GM23338 (cell line): ENCODE measurements around the gene OSBPL5. TPM values are rescaled to one million over a fixed set of nuclear protein-coding genes. Genes with fewer than 3 reads are reported as not detected.

ENCODE experiments used
- ATAC-seq: fragments of 200-7000 bp; cut with Tn5 transposase; 3 replicates; pipeline ENCODE4 v1.9.1; 2020
- DNase-seq: peaks from one replicate; pipeline ENCODE4 v3.0.0-alpha.2; 2015; ENCODE audit warnings: low spot score
- H2AFZ ChIP-seq: fragments of 200-600 bp; sonication (generic); 2 replicates; pipeline ENCODE4 v1.8.0; 2016; ENCODE audit warnings: antibody characterized with exemption, mild to moderate bottlenecking, moderate library complexity
- H3F3A ChIP-seq: fragments of 200-600 bp; sonication (generic); replicated peaks from 2 replicates; pipeline ENCODE4 v1.8.0; 2017; ENCODE audit warnings: antibody characterized with exemption, mixed run types, low read depth
- H3K27ac ChIP-seq: fragments of 200-600 bp; sonication (generic); 2 replicates; pipeline ENCODE4 v1.6.1; 2016; ENCODE audit warnings: low read depth
- H3K27me3 ChIP-seq: fragments of 200-600 bp; sonication (generic); 2 replicates; pipeline ENCODE4 v1.8.0; 2016; ENCODE audit warnings: mild to moderate bottlenecking, mixed run types, moderate library complexity; ENCODE audit not compliant: insufficient read depth
- H3K36me3 ChIP-seq: fragments of 200-600 bp; sonication (generic); 2 replicates; pipeline ENCODE4 v1.8.0; 2016; ENCODE audit warnings: mild to moderate bottlenecking; ENCODE audit not compliant: insufficient read depth
- H3K4me1 ChIP-seq: fragments of 200-600 bp; sonication (generic); 2 replicates; pipeline ENCODE4 v1.8.0; 2016; ENCODE audit warnings: mild to moderate bottlenecking, moderate library complexity; ENCODE audit not compliant: insufficient read depth
- H3K4me2 ChIP-seq: fragments of 200-600 bp; sonication (generic); 2 replicates; pipeline ENCODE4 v1.7.1; 2017; ENCODE audit warnings: mixed run types
- H3K4me3 ChIP-seq: fragments of 200-600 bp; sonication (generic); 2 replicates; pipeline ENCODE4 v1.6.1; 2016; ENCODE audit warnings: mixed run types
- H3K79me2 ChIP-seq: fragments of 200-600 bp; sonication (generic); replicated peaks from 2 replicates; pipeline ENCODE4 v1.8.0; 2017; ENCODE audit warnings: mild to moderate bottlenecking; ENCODE audit not compliant: insufficient read depth
- H3K9me2 ChIP-seq: fragments of 200-600 bp; sonication (generic); 2 replicates; pipeline ENCODE4 v1.8.0; 2017; ENCODE audit not compliant: insufficient read depth
- H4K20me1 ChIP-seq: fragments of 200-600 bp; sonication (generic); replicated peaks from 2 replicates; pipeline ENCODE4 v1.8.0; 2017; ENCODE audit warnings: mild to moderate bottlenecking; ENCODE audit not compliant: insufficient read depth
- H3K27ac Mint-ChIP-seq: 2 replicates; pipeline ENCODE4 v1.8.0; 2020; ENCODE audit warnings: inconsistent platforms, mild to moderate bottlenecking, moderate library complexity, mixed read lengths
- H3K27me3 Mint-ChIP-seq: 3 replicates; pipeline ENCODE4 v1.8.0; 2022; ENCODE audit warnings: low read depth, mild to moderate bottlenecking, moderate library complexity, mixed read lengths, inconsistent platforms; ENCODE audit not compliant: insufficient read depth, poor library complexity
- H3K36me3 Mint-ChIP-seq: 3 replicates; pipeline ENCODE4 v1.8.0; 2021; ENCODE audit warnings: low read depth, mild to moderate bottlenecking, inconsistent platforms, moderate library complexity, mixed read lengths
- H3K4me1 Mint-ChIP-seq: 3 replicates; pipeline ENCODE4 v1.8.0; 2020; ENCODE audit warnings: mild to moderate bottlenecking, inconsistent platforms, mixed read lengths
- H3K4me3 Mint-ChIP-seq: 3 replicates; pipeline ENCODE4 v1.8.0; 2021; ENCODE audit warnings: moderate library complexity, mild to moderate bottlenecking, inconsistent platforms, mixed read lengths
- H3K9me3 Mint-ChIP-seq: 3 replicates; pipeline ENCODE4 v1.8.0; 2020; ENCODE audit warnings: moderate library complexity, mild to moderate bottlenecking, inconsistent platforms, mixed read lengths
- EZH2phosphoT487 ChIP-seq: fragments of 200-600 bp; sonication (generic); IDR thresholded peaks from one replicate; pipeline ENCODE4 v1.8.1; 2018; ENCODE audit warnings: antibody characterized with exemption; ENCODE audit not compliant: unreplicated experiment
- JUNB ChIP-seq: IDR thresholded peaks from one replicate; pipeline ENCODE4 v1.6.1; 2016; ENCODE audit warnings: antibody characterized with exemption; ENCODE audit not compliant: unreplicated experiment
- NANOG ChIP-seq: IDR thresholded peaks from 2 replicates; pipeline ENCODE4 v1.6.1; 2016; ENCODE audit warnings: antibody characterized with exemption, borderline replicate concordance
- POLR2AphosphoS5 ChIP-seq: IDR thresholded peaks from 2 replicates; pipeline ENCODE4 v1.6.1; 2016; ENCODE audit warnings: antibody characterized with exemption, low read depth
- REST ChIP-seq: IDR thresholded peaks from one replicate; pipeline ENCODE4 v1.6.1; 2018; ENCODE audit warnings: antibody characterized with exemption; ENCODE audit not compliant: unreplicated experiment
- ZNF331 ChIP-seq: fragments of 250-450 bp; sonication (Bioruptor Pico); IDR thresholded peaks from 2 replicates; pipeline ENCODE4 v1.5.0; 2020; ENCODE audit warnings: low read depth, mild to moderate bottlenecking, moderate library complexity
- polyA plus RNA-seq: library from polyadenylated mRNA; unstranded; fragments of >200 nt; fragmentation: Nextera tagmentation; extraction: Ambion mirVana; gene quantifications from 2 replicates; pipeline ENCODE4 v1.2.1, GENCODE V29; 2016
- total RNA-seq: library from RNA; depleted of rRNA; stranded (reverse); fragments of >200 nt; shearing (Covaris generic); gene quantifications from 2 replicates; pipeline ENCODE4 v1.2.3, GENCODE V29; 2014

The OSBPL5 gene
- total and polyA plus RNA-seq, 2 experiments from 2014 or later: 2.7 to 12.0 TPM

- TF ChIP-seq REST (no peak), NANOG (no peak), EZH2phosphoT487 (no peak)
These were observed 41.1 kb downstream of the OSBPL5 start (continued) for GRCh38 chr11:3123761-3124733.

GRCh38 chr11:3123305-3123704 is 41.8 kb downstream of the OSBPL5 start:
- Mint-ChIP-seq H3K4me3 (no peak overlapping the region), H3K4me1 (no peaks in the 10 kb centered on the region), H3K27me3 (peaks cover 2% of the 10 kb centered on the region), H3K27ac (no peak overlapping the region), H3K36me3 (peaks cover 5% of the 10 kb centered on the region; the same call in 2 of the 3 replicates), H3K9me3 (peaks cover under 1% of the 10 kb centered on the region; the same call in 1 of the 3 replicates)
- TF ChIP-seq ZNF331 (CRISPR knock-in tag): no peak
- TF ChIP-seq REST: no peak
- TF ChIP-seq JUNB: no peak
- no peak for TF ChIP-seq POLR2AphosphoS5
- H3K4me1 ChIP-seq: no peaks in the 10 kb centered on the region
- no peak for DNase-seq
- H3K36me3 ChIP-seq: no peaks in the 10 kb centered on the region
- H3K4me2 ChIP-seq: no peak overlapping the region
- no peaks in the 10 kb centered on the region for H4K20me1 ChIP-seq
- no peak overlapping the region for H3K4me3 ChIP-seq
- H3K27ac ChIP-seq: no peak overlapping the region
- H3K27me3 ChIP-seq: no peaks in the 10 kb centered on the region
- no peaks in the 10 kb centered on the region for H3K79me2 ChIP-seq
- H3F3A ChIP-seq: no peaks in the 10 kb centered on the region
- no peak for ATAC-seq
- H2AFZ ChIP-seq: no peak overlapping the region
- H3K9me2 ChIP-seq: no peaks in the 10 kb centered on the region
